Right ventricle myocardium inferior (tissue), 1 donor: ENCODE data around the gene PLA2G6. TPM values are rescaled to one million over a fixed set of nuclear protein-coding genes. Genes with fewer than 3 reads are reported as not detected.
"Not testable (repeated sequence)": the region's sequence is repeated elsewhere in the genome, so short reads cannot be mapped to it uniquely, and the experiment has no call there.

Source experiments
- ATAC-seq: fragments of 200-7000 bp; cut with Tn5 transposase; one replicate; pipeline ENCODE4 v1.9.1; 2020; ENCODE audit warnings: mild to moderate bottlenecking, moderate library complexity
- DNase-seq: peaks from one replicate; pipeline ENCODE4 v3.0.0; 2021; ENCODE audit errors: missing footprints
- intact Hi-C: fragments of 100-400 bp; cut with DNase I; formaldehyde crosslinking; loops from one replicate; pipeline ENCODE4 v1.11.0; 2022
- total RNA-seq: library from RNA; stranded (reverse); fragmentation: NEBNext Ultra II Directional; extraction: Animal tissue kit (Norgen Biotek cat#: 25700); gene quantifications from one replicate; pipeline ENCODE4 v1.2.1, GENCODE V29; 2021
- donor health status: DM: no; HTN: yes; CAD: no; lungs with severe emphysema.

PLA2G6 gene
- total RNA-seq, 1 donor from 2014 or later = 11.4 TPM

- intact Hi-C loops = loop anchor here (5.0 kb wide), 1 partner anchor 36 kb away; no protein-coding TSS in a partner anchor
- ATAC-seq (no peak), DNase-seq (no peak)
Measured at GRCh38 chr22:38201371-38201710, 19.7 kb upstream of the PLA2G6 start.

GRCh38 chr22:38199826-38200559, 18.4 kb upstream of the PLA2G6 start:
- intact Hi-C loops = loop anchor here (5.0 kb wide), 1 partner anchor 37 kb away; no protein-coding TSS in a partner anchor

DNA sequence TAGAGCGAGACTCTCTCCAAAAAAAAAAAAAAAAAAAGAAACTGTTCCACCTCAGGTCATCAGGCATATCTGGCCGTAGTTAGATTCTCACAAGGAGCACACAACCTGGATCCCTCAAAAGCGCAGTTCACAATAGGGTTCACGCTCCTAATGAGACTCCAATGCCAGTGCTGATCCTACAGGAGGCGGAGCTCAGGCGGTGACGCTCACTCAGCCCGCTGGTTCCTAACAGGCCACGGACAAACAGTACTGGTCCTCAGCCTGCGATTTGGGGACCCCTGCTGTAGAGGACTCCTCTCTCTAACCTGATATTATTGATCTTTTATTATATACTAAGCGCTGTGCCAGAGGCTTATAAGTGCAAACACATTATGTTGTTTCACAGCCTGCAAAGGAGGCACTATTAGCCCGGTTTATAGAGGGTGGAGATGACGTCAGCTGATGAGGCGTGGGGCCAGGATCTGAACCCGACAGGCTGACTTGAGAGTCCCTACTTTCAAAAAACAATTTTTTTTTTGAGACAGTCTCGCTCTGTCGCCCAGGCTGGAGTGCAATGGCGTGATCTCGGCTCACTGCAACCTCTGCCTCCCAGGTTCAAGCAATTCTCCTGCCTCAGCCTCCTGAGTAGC, 15.3 kb upstream of the PLA2G6 start:
- ATAC-seq = no peak
- intact Hi-C loops = no loop called here
- no peak for DNase-seq

More at GRCh38 chr22:38199826-38200559, 18.4 kb upstream of the PLA2G6 start:
- DNase-seq (no peak), ATAC-seq (no peak)

GRCh38 chr22:38193580-38193979, 11.9 kb upstream of the PLA2G6 start:
- intact Hi-C loops = no loop called here
- peak; percentile 26 for ATAC-seq
- DNase-seq = no peak

- intact Hi-C loops = no loop called here
- DNase-seq = no peak
- no peak for ATAC-seq
Measured at GRCh38 chr22:38192475-38192863, 10.8 kb upstream of the PLA2G6 start.

DNA sequence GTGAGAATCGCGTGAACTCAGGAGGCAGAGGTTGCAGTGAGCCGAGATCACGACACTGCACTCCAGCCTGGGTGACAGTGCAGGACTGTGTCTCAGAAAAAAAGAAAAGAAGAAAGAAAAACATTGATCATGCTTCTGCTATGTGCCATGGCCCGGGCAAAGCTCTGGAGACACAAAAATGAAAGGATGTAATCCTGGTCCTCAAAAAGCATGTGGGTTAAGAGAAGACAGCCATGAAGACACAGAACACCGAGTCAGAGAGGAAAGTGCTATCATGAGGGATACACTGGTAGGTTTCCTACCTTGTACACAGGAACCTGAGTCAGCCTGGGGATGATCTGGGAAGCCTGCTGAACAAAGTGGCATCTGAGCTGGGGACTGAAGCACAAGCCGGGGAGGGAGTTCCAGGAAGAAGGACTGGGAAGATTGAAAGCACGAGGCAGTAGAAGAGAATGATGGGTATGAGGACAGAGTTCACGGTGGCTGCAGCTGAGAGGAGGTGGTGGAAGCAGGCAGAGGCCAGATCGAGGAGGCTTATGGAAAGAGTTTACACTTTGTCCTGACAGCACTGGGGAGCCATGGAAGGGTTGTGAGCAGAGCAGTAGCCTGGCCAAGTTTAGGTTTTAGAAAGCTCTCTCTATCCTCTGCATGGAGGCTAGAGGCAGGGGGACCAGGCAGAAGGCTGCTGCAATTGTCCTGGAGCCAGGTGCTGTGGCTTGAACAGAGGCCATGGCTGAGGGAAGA, 10.3 kb upstream of the PLA2G6 start:
- ATAC-seq (no peak), DNase-seq (no peak)
- intact Hi-C loops = no loop called here

- ATAC-seq = no peak
- no peak for DNase-seq
- intact Hi-C loops = no loop called here
Measured at GRCh38 chr22:38191055-38191454, 9.4 kb upstream of the PLA2G6 start.

DNA sequence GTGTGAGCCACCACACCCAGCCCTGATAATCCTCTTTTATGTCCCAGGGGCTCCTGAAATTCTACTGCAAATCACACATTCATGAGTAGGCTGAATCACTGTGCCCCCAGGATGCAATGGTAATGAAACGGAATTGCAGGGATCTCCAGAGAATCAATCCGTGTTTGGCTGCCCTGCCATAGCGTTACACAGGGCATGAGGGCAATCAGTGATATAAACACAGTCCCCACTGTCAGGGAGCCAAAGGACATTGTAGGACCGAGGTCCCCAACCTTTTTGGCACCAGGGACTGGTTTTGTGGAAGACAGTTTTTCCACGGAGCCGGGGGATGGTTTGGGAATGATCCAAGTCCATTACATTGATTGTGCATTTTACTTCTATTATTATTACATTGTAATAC, 9.0 kb upstream of the PLA2G6 start:
- intact Hi-C loops = no loop called here
- DNase-seq (no peak), ATAC-seq (no peak)

- intact Hi-C loops = no loop called here
- ATAC-seq = no peak
- no peak for DNase-seq
Measured at GRCh38 chr22:38189104-38189503, 7.5 kb upstream of the PLA2G6 start.

DNA sequence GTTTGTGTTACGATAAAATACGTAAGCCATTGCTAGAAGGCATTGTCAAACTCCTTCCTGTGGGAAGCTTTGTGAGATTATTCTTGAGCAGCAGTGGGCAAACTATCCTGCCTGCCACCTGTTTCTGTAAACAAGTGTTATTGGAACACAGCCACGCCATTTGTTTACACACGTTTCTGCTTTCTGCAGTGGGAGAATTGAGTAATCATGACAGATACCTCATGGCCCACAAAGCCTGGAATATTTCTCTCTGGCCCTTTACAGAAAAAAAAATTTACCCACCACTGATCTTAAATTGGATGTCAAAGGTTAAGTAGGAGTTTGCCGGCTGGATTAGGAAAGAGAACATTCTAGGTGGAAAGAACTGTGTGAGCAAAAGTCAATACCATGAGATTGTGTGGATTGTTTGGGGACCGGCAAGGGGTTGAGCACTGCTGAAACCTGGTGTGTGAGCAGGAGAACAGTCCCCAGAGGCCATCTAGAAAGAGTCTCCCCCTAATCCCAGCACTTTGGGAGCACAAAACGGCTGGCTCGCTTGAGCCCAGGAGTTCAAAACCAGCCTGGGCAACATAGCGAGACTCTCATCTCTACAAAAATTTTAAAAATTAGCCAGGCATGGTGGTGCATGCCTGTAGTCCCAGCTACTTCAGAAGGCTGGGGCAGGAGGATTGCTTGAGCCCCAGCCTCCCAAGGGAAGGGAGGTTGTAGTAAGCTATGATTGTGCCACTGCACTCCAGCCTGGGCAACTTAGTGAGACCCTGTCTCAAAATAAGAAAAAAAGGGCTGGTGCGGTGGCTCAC, 6.0 kb upstream of the PLA2G6 start:
- intact Hi-C loops = no loop called here
- ATAC-seq (no peak), DNase-seq (no peak)

- DNase-seq (no peak), ATAC-seq (no peak)
- intact Hi-C loops = no loop called here
Measured at GRCh38 chr22:38186429-38186828, 4.8 kb upstream of the PLA2G6 start.

- DNase-seq (no peak), ATAC-seq (no peak)
- intact Hi-C loops = loop anchor here (5.0 kb wide), 1 partner anchor 88 kb away; the partner anchor contains the start of gene TMEM184B
Measured at GRCh38 chr22:38184788-38185187, 3.2 kb upstream of the PLA2G6 start.

- intact Hi-C loops = loop anchor here (5.0 kb wide), 1 partner anchor 91 kb away; the partner anchor contains the start of gene TMEM184B
- ATAC-seq = no peak
- no peak for DNase-seq
Measured at GRCh38 chr22:38180841-38181452, 683 bp downstream of the PLA2G6 start.

DNA sequence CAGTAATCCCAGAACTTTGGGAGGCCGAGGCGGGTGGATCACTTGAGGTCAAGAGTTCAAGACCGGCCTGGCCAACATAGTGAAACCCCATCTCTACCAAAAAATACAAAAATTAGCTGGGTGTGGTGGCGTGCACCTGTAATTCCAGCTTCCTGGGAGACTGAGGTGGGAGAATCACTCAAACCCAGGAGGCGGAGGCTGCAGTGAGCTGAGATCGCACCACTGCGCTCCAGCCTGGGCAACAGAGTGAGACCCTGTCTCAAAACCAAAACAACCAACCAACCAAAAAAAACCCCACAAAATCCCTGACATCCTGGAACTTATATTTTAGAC, 3.1 kb downstream of the PLA2G6 start:
- ATAC-seq, DNase-seq: not testable (repeated sequence)
- intact Hi-C loops = loop anchor here (5.0 kb wide), 1 partner anchor 139 kb away; the partner anchor contains the start of gene CSNK1E

DNA sequence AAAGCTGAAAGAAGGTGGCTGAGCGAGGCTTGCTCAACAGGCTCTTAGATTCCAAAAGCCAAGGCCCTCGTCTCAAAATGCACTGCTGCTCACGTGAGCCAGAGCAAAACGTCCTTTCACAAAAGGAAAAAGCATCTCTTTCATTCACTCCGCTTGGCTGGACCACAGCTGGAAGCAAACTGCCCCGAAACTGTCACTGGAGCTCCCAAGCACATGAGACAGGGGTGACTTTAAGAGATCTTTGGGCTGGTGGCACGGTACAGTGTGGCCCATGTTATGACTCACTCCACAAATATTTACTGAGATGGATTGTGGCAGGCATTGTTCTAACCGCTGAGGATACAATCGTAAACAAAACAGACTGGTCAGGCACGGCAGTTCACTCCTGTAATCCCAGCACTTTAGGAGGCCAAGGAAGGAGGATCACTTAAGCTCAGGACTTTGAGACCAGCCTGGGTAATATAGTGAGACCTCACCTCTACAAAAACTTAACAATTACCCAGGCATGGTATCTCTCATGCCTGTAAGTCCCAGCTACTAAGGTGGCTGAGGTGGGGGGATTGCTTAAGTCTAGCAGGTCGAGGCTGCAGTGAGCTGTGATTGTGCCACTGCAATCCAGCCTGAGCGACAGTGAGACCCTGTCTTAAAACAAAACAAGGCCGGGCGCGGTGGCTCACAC, 3.6 kb downstream of the PLA2G6 start:
- intact Hi-C loops = loop anchor here (5.0 kb wide), 1 partner anchor 139 kb away; the partner anchor contains the start of gene CSNK1E
- ATAC-seq (peak; percentile 24), DNase-seq (no peak)

DNA sequence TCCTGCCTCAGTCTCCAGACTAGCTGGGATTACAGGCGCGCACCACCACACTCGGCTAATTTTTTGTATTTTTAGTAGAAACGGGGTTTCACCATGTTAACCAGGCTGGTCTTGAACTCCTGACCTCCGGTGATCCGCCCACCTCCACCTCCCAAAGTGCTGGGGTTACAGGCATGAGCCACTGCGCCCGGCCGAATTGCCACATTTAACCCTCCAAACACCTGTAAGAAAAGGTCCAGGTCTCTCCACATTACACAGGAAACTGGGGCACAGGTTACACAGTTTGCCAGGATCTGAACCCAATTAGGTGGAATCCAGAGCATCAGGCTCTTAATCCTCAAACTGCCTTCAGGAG, 4.1 kb downstream of the PLA2G6 start:
- DNase-seq, ATAC-seq: not testable (repeated sequence)
- intact Hi-C loops = loop anchor here (5.0 kb wide), 1 partner anchor 140 kb away; the partner anchor contains the start of gene CSNK1E

DNA sequence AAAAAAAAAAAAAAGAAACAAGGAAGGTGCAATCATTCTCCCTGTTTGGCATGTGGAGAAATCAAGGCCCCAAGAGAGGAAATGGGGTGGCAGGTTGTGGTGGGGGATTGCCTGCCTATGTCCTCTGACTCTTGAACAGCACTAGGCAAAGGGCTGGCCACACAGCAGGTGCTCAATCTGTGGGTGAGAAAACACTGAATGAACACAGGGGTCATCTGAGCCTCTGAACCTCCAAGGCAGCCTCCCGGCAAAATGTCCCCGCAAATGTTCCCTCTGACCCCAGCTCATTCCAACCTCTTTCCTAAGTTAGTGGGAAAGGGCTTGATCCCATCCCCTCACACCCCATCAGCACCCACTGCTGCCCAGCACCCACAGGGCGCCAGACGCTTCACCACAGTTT, 4.6 kb downstream of the PLA2G6 start:
- DNase-seq (no peak), ATAC-seq (no peak)
- intact Hi-C loops = loop anchor here (5.0 kb wide), 1 partner anchor 140 kb away; the partner anchor contains the start of gene CSNK1E
